Tibial nerve (tissue), 4 donors: Measurements from ENCODE around the gene MSH6. TPM values are rescaled to one million over a fixed set of nuclear protein-coding genes. Genes with fewer than 3 reads are reported as not detected.

Experiments used
- DNase-seq, 2 donors: peaks; one replicate each; pipeline ENCODE4 v3.0.0-alpha.2; 2019; ENCODE audit warnings: low spot score in 2 of 2
- H3K27ac ChIP-seq, 4 donors: fragments of 200-600 bp; sonication (generic) in 3 of 4; one replicate each; pipeline ENCODE4 v1.5.1; 2017 to 2019; ENCODE audit warnings: mild to moderate bottlenecking in 1 of 4
- H3K27me3 ChIP-seq, 2 donors: fragments of 200-600 bp; sonication (generic) in 1 of 2; one replicate each; pipeline versions ENCODE4 v1.5.1 to v1.6.0; 2017 to 2019
- H3K36me3 ChIP-seq, 3 donors: fragments of 200-600 bp; sonication (generic); one replicate each; pipeline ENCODE4 v1.5.1; 2018 to 2019
- H3K4me1 ChIP-seq, 4 donors: fragments of 200-600 bp; sonication (generic) in 3 of 4; one replicate each; pipeline ENCODE4 v1.5.1; 2017 to 2019
- H3K4me3 ChIP-seq, 4 donors: fragments of 200-600 bp; sonication (generic) in 3 of 4; one replicate each; pipeline ENCODE4 v1.5.1; 2017 to 2019; ENCODE audit warnings: mild to moderate bottlenecking in 1 of 4, moderate library complexity in 1 of 4
- H3K9me3 ChIP-seq, 4 donors: fragments of 200-600 bp; sonication (generic) in 3 of 4; one replicate each; pipeline ENCODE4 v1.5.1; 2017 to 2019
- EP300 ChIP-seq, 2 donors: sonication (generic); formaldehyde crosslinking; IDR thresholded peaks; one replicate each; pipeline ENCODE4 v1.6.1; 2017; ENCODE audit warnings: antibody characterized with exemption in 2 of 2, mild to moderate bottlenecking in 1 of 2
- POLR2A ChIP-seq, 2 donors: fragments of 450-650 bp; IDR thresholded peaks; one replicate each; pipeline ENCODE4 v1.6.1; 2017; ENCODE audit warnings: antibody characterized with exemption in 2 of 2, mild to moderate bottlenecking in 2 of 2, moderate library complexity in 2 of 2
- WGBS, 2 donors: methylation state at CpG; one replicate each; pipeline ENCODE4 v1.1.5; 2018; 5-methylcytosine and 5-hydroxymethylcytosine counted together
- total RNA-seq, 4 donors: library from RNA; depleted of rRNA; stranded (reverse); fragments of >200 nt; gene quantifications; one replicate each; pipeline ENCODE4 v1.1.0, GENCODE V29; 2016
- TF ChIP-seq, protein P1 (sequence below), 5 experiments: fragments of 200-600 bp in 3 of 5; fragments of 450-650 bp in 2 of 5; sonication (generic) in 3 of 5; IDR thresholded peaks; one replicate each; pipeline ENCODE4 v1.5.1; 2016 to 2019; ENCODE audit warnings: antibody characterized with exemption in 5 of 5, mild to moderate bottlenecking in 3 of 5, moderate library complexity in 2 of 5

Gene MSH6
- total RNA-seq, 4 donors from 2014 or later: 32.1 to 43.5 (median 37.6) TPM

GRCh38 chr2:47738331-47738730 lies 44.6 kb upstream of the MSH6 start:
- no peak overlapping the region for H3K4me3 ChIP-seq
- no peaks in the 10 kb centered on the region for H3K9me3 ChIP-seq
- 79 to 83% methylated on average over 5 of the region's 5 CpGs for WGBS, 2 donors
- H3K27me3 ChIP-seq: no peaks in the 10 kb centered on the region
- H3K36me3 ChIP-seq: no peaks in the 10 kb centered on the region
- peaks cover 0 to 7% (median 1%) of the 10 kb centered on the region in 4 donors for H3K4me1 ChIP-seq
- no peak for DNase-seq
- TF ChIP-seq POLR2A (IDR thresholded peaks at IDR 0.05) (no peak), EP300 (IDR thresholded peaks at IDR 0.05) (no peak)
- TF ChIP-seq, protein P1, sequence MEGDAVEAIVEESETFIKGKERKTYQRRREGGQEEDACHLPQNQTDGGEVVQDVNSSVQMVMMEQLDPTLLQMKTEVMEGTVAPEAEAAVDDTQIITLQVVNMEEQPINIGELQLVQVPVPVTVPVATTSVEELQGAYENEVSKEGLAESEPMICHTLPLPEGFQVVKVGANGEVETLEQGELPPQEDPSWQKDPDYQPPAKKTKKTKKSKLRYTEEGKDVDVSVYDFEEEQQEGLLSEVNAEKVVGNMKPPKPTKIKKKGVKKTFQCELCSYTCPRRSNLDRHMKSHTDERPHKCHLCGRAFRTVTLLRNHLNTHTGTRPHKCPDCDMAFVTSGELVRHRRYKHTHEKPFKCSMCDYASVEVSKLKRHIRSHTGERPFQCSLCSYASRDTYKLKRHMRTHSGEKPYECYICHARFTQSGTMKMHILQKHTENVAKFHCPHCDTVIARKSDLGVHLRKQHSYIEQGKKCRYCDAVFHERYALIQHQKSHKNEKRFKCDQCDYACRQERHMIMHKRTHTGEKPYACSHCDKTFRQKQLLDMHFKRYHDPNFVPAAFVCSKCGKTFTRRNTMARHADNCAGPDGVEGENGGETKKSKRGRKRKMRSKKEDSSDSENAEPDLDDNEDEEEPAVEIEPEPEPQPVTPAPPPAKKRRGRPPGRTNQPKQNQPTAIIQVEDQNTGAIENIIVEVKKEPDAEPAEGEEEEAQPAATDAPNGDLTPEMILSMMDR (IDR thresholded peaks at IDR 0.05): no peak
- no peak overlapping the region for H3K27ac ChIP-seq

DNA sequence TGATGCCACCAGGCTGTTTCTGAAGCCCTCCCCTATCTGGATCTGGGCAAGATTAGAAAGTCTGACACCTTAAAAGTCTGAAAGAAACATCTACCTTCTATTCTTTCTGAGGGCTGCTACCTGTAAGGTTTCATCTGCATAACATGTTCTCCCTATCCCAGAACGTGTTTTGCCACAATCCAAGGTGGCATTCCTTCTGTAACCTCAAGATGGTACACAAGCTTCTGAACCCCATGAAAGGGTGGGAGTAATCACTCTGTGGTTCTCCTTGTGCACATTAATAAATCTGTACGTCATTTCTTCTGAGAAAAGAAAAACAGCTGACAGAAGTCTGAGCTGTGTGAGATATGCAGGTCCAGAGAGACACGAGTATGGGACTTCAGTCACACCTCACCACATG lies 41.8 kb upstream of the MSH6 start:
- no peaks in the 10 kb centered on the region for H3K4me1 ChIP-seq
- 71 to 80% methylated on average over 3 of the region's 3 CpGs for WGBS, 2 donors

GRCh38 chr2:47741637-47742036 lies 41.3 kb upstream of the MSH6 start:
- Histone ChIP-seq H3K4me1 (no peaks in the 10 kb centered on the region), H3K27ac (no peak overlapping the region), H3K27me3 (no peaks in the 10 kb centered on the region), H3K36me3 (no peaks in the 10 kb centered on the region), H3K4me3 (no peak overlapping the region), H3K9me3 (peaks cover 0 to 5% (median 2%) of the 10 kb centered on the region in 4 donors)
- TF ChIP-seq, protein P1 (IDR thresholded peaks at IDR 0.05): no peak
- TF ChIP-seq EP300 (IDR thresholded peaks at IDR 0.05): no peak
- no peak for TF ChIP-seq POLR2A (IDR thresholded peaks at IDR 0.05)
- no peak for DNase-seq
- WGBS, 2 donors: 57 to 59% methylated on average over 3 of the region's 3 CpGs

More for the DNA sequence above, 41.8 kb upstream of the MSH6 start:
- H3K9me3 ChIP-seq: no peaks in the 10 kb centered on the region
- no peaks in the 10 kb centered on the region for H3K27me3 ChIP-seq
- no peak overlapping the region for H3K4me3 ChIP-seq
- H3K36me3 ChIP-seq: no peaks in the 10 kb centered on the region
- DNase-seq: no peak
- no peak for TF ChIP-seq POLR2A (IDR thresholded peaks at IDR 0.05)
- TF ChIP-seq, protein P1 (IDR thresholded peaks at IDR 0.05): no peak
- no peak for TF ChIP-seq EP300 (IDR thresholded peaks at IDR 0.05)
- no peak overlapping the region for H3K27ac ChIP-seq

- Histone ChIP-seq H3K27ac (no peak overlapping the region), H3K36me3 (no peaks in the 10 kb centered on the region), H3K9me3 (peaks cover 0 to 25% (median 4%) of the 10 kb centered on the region in 4 donors), H3K4me3 (no peak overlapping the region), H3K4me1 (no peaks in the 10 kb centered on the region), H3K27me3 (no peaks in the 10 kb centered on the region)
- 83 to 84% methylated on average over 2 of the region's 2 CpGs for WGBS, 2 donors
- DNase-seq: no peak
- TF ChIP-seq EP300 (IDR thresholded peaks at IDR 0.05): no peak
- TF ChIP-seq, protein P1 (IDR thresholded peaks at IDR 0.05): no peak
These were observed 38.9 kb upstream of the MSH6 start for GRCh38 chr2:47744074-47744473.

DNA sequence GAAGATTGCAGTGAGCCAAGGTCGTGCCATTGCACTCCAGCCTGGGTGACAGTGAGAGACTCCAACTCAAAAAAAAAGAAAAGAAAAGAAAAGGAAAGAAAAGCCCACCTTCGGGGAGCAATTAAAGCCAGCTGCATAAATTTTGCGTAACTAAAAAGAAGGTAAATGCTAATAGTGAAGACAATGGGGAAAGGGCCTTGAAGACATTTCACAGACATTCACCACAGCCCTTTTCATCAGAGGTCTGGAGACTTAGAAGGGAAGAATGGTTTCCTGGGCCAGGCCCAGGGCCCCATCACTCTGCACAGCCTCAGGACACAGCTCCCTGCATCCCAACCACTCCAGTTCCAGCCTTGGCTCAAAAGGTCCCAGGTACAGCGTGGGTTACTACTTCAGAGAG lies 35.1 kb upstream of the MSH6 start:
- no peak for DNase-seq
- WGBS, 2 donors: 84 to 87% methylated on average over 4 of the region's 4 CpGs
- no peak for TF ChIP-seq EP300 (IDR thresholded peaks at IDR 0.05)
- TF ChIP-seq POLR2A (IDR thresholded peaks at IDR 0.05): no peak
- TF ChIP-seq, protein P1 (IDR thresholded peaks at IDR 0.05): no peak

More for the DNA sequence above, 35.1 kb upstream of the MSH6 start:
- Histone ChIP-seq H3K27ac (no peak overlapping the region), H3K4me3 (no peak overlapping the region), H3K9me3 (peaks cover 0 to 25% (median 4%) of the 10 kb centered on the region in 4 donors), H3K36me3 (no peaks in the 10 kb centered on the region), H3K27me3 (no peaks in the 10 kb centered on the region), H3K4me1 (peaks cover 0 to 10% (median 9%) of the 10 kb centered on the region in 4 donors)
